Measurements from ENCODE around the gene SELENBP1.
A peak's percentile ranks its signal among the peaks of the same experiment; 100 is the strongest.
"Not testable (repeated sequence)": the region's sequence is repeated elsewhere in the genome, so short reads cannot be mapped to it uniquely, and the experiment has no call there.

SELENBP1 gene

DNA sequence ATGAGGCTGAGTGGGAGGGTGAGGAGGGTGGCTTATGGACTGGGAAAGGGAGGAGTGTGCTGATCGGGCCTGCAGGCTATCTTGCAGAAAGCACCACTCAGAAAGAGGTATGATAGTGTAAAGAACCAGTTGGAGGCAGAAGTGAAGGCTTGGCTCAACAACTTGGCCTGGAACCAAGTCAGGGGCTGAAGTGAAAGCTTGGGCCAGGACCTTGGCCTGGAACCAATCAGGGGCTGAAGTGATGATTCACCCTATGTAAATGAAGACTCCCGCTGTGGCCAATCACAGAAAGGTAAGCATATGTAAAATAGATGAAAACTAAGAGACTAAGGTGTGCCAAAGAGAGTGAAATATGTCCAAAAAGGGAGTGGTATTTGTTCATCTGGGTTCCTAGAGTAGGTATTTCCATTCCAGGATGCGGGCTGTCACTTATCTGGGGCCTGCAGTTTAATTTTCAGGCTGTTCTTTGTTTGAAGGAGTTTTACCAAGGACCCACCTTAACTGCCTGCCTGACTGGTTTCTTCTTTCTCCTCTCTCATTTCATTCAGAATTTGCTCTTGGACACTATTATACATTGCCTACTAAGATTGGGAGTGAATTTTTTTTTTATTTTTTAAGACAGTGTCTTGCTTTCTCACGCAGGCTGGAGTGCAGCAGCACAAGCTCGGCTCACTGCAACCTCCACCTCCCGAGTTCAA, 20.3 kb downstream of the SELENBP1 start:
- no peak for DNase-seq (ENCODE audit: insufficient read length)
- no peak for FAIRE-seq
- TF ChIP-seq POLR2A (IDR thresholded peaks at IDR 0.05; ENCODE audit: low read depth, low read length) (no peak), POLR2AphosphoS5 (IDR thresholded peaks at IDR 0.05; ENCODE audit: low read depth, low read length) (no peak), TAF1 (IDR thresholded peaks at IDR 0.05; ENCODE audit: borderline replicate concordance, low read depth, low read length) (no peak)

DNA sequence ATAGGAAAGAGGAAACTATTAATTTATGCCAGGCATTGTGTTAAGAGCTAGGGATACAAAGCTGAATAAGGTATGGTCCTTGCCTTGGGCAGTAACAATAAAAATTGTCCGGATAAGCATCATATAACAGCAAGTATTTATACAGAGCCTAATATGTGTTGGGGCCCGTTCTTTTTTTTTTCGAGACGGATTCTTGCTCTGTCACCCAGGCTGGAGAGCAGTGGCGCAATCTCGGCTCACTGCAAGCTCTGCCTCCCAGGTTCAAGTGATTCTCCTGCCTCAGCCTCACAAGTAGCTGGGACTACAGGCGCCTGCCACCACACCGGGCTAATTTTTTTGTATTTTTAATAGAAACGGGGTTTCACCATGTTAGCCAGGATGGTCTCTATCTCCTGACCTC, 22.2 kb downstream of the SELENBP1 start:
- not testable (repeated sequence) for FAIRE-seq; DNase-seq (ENCODE audit: insufficient read length)

- FAIRE-seq, result peak; percentile 33
Measured at GRCh38 chr1:151347523-151348246, 24.8 kb downstream of the SELENBP1 start.

GRCh38 chr1:151346769-151347522, 25.6 kb downstream of the SELENBP1 start, which contains the start of gene RFX5:
Gene RFX5 (minus strand): TSS chr1:151347252. CDS start chr1:151346320, 932 bp downstream.
- FAIRE-seq (peak; percentile 94), DNase-seq (ENCODE audit: insufficient read length) (peak; percentile 78)
- peak; percentile 63 for TF ChIP-seq POLR2AphosphoS5 (IDR thresholded peaks at IDR 0.05; ENCODE audit: low read depth, low read length)
- TF ChIP-seq TAF1 (IDR thresholded peaks at IDR 0.05; ENCODE audit: borderline replicate concordance, low read depth, low read length), result peak; percentile 36; the same call in 1 of the 2 replicates
- TF ChIP-seq POLR2A (IDR thresholded peaks at IDR 0.05; ENCODE audit: low read depth, low read length), result peak; percentile 70

More at GRCh38 chr1:151347523-151348246, 24.8 kb downstream of the SELENBP1 start:
- DNase-seq (ENCODE audit: insufficient read length), result no peak
- TF ChIP-seq POLR2AphosphoS5 (IDR thresholded peaks at IDR 0.05; ENCODE audit: low read depth, low read length) (no peak), POLR2A (IDR thresholded peaks at IDR 0.05; ENCODE audit: low read depth, low read length) (no peak), TAF1 (IDR thresholded peaks at IDR 0.05; ENCODE audit: borderline replicate concordance, low read depth, low read length) (no peak)

- no peak for FAIRE-seq
- no peak for DNase-seq (ENCODE audit: insufficient read length)
- no peak; the same call in 1 of the 2 replicates for TF ChIP-seq POLR2AphosphoS5 (IDR thresholded peaks at IDR 0.05; ENCODE audit: low read depth, low read length)
- TF ChIP-seq TAF1 (IDR thresholded peaks at IDR 0.05; ENCODE audit: borderline replicate concordance, low read depth, low read length), result no peak
- no peak for TF ChIP-seq POLR2A (IDR thresholded peaks at IDR 0.05; ENCODE audit: low read depth, low read length)
Measured at GRCh38 chr1:151346082-151346768, 26.3 kb downstream of the SELENBP1 start.

DNA sequence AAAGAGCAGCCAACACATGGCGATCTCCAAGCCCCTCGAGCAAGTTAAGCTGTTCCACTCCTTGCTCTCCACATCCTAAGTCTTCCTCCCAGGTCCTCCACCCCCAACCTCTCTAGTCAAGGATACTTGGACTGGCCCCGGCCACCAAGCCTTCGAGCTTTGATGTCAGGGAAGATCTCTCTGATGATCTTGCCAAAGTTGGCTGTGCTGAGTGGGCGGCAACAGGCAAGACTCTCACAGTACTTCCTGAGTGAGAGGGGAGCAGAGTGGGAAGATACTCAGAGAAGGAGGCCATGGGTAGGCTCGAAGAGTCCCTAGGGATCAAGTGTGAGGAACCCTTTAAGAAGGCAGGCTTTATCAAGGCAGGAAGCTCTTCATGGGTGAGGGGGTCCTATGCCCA, 28.2 kb downstream of the SELENBP1 start:
- DNase-seq (ENCODE audit: insufficient read length) (no peak), FAIRE-seq (no peak)
- TF ChIP-seq TAF1 (IDR thresholded peaks at IDR 0.05; ENCODE audit: borderline replicate concordance, low read depth, low read length), result no peak
- no peak for TF ChIP-seq POLR2A (IDR thresholded peaks at IDR 0.05; ENCODE audit: low read depth, low read length)
- no peak for TF ChIP-seq POLR2AphosphoS5 (IDR thresholded peaks at IDR 0.05; ENCODE audit: low read depth, low read length)

DNA sequence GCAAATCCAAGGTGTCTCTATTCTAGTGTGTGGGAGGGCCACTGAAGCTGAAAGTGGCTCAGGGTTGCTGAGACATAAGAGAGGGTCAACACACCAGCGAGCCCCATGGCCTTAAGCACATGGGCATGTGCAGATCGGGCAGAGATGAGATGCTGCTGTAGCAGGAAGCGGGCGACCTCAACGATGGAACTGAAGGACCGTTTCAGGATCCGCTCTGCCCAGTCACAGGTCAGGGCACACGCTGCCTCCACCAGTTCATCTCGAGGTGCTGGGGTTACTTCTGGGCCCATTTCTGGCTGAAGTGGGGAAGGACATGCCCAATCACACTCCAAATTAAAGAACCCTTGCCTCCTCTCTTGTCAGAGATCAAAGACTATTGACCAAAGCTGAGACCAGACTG, 28.9 kb downstream of the SELENBP1 start:
- FAIRE-seq (no peak), DNase-seq (ENCODE audit: insufficient read length) (no peak)
- TF ChIP-seq POLR2AphosphoS5 (IDR thresholded peaks at IDR 0.05; ENCODE audit: low read depth, low read length), result 0 out of 2 replicates have a peak, but pooled peaks have one; percentile 20
- TF ChIP-seq TAF1 (IDR thresholded peaks at IDR 0.05; ENCODE audit: borderline replicate concordance, low read depth, low read length), result no peak

GRCh38 chr1:151342569-151342968, 29.9 kb downstream of the SELENBP1 start:
- no peak for TF ChIP-seq POLR2A (IDR thresholded peaks at IDR 0.05; ENCODE audit: low read depth, low read length)
- TF ChIP-seq TAF1 (IDR thresholded peaks at IDR 0.05; ENCODE audit: borderline replicate concordance, low read depth, low read length), result no peak
- DNase-seq (ENCODE audit: insufficient read length) (no peak), FAIRE-seq (no peak)

GRCh38 chr1:151342021-151342420, 30.5 kb downstream of the SELENBP1 start:
- TF ChIP-seq TAF1 (IDR thresholded peaks at IDR 0.05; ENCODE audit: borderline replicate concordance, low read depth, low read length) (no peak), POLR2A (IDR thresholded peaks at IDR 0.05; ENCODE audit: low read depth, low read length) (peak; percentile 12; the same call in 1 of the 2 replicates)
- DNase-seq (ENCODE audit: insufficient read length) (no peak), FAIRE-seq (no peak)

DNA sequence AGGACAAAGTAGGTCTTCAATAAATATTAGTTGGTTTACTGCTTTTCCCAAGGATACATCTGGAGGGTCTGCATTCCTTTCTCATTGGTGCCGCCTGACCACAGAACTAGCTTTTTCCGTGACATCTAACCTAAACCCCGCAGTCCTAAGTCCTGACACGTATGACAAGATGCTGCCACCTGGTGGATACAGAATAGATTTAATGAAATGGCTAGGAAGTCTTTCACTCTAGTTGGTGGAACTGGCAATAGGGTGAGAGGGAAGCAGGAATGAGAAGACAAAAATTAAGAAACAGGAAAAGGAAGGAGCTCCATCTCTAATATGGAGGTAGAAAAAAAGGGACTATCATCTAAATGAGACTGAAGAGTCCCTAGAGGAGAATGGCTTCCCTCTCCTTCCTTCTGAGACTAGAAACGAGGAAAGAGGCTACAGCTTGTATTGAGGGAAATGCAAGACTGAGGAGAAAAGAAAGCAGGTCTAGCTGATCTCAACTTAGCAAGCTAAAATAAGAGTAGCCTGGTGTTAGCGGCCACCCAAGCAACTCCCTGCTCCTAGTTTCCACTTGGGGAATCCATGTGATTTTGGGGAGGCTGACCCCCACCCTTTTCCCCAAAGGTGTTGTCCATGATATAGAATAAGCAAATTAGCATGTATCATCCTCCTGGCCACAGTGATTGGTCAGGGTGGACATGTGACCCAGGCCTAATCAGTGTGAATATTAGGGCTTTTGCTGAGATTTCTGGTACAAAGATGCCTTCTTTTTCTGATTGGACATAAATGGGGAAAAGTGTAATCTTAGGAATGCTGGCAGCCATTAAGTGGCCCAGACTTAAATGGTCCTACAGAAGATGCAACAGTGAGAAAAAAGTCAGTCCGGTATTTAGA, 31.4 kb downstream of the SELENBP1 start:
- FAIRE-seq (peak; percentile 63), DNase-seq (ENCODE audit: insufficient read length) (no peak)
- peak; percentile 56; the same call in 1 of the 2 replicates for TF ChIP-seq POLR2A (IDR thresholded peaks at IDR 0.05; ENCODE audit: low read depth, low read length)
- TF ChIP-seq POLR2AphosphoS5 (IDR thresholded peaks at IDR 0.05; ENCODE audit: low read depth, low read length), result peak; percentile 50; the same call in 1 of the 2 replicates
- TF ChIP-seq TAF1 (IDR thresholded peaks at IDR 0.05; ENCODE audit: borderline replicate concordance, low read depth, low read length), result no peak
